GM12891 (cell line): Measurements from ENCODE around the gene KRT71.

ENCODE experiments used
- PAX5 ChIP-seq: IDR thresholded peaks from 2 replicates; pipeline ENCODE4 v1.6.1; 2011; ENCODE audit warnings: low read length, moderate library complexity, mild to moderate bottlenecking; ENCODE audit not compliant: insufficient read depth, severe bottlenecking
- POLR2A ChIP-seq: IDR thresholded peaks from 2 replicates; pipeline ENCODE4 v1.6.1; 2011; ENCODE audit warnings: low read depth, low read length, control low read depth
- POLR2AphosphoS5 ChIP-seq: IDR thresholded peaks from 2 replicates; pipeline ENCODE4 v1.6.1; 2011; ENCODE audit warnings: low read depth, low read length, control low read depth
- POU2F2 ChIP-seq: IDR thresholded peaks from 2 replicates; pipeline ENCODE4 v1.6.1; 2011; ENCODE audit warnings: low read depth, mild to moderate bottlenecking, control low read depth, low read length, moderate library complexity
- SPI1 ChIP-seq: IDR thresholded peaks from 2 replicates; pipeline ENCODE4 v1.6.1; 2011; ENCODE audit warnings: low read depth, low read length, control low read depth
- TAF1 ChIP-seq: IDR thresholded peaks from 2 replicates; pipeline ENCODE4 v1.6.1; 2011; ENCODE audit warnings: low read depth, low read length, control low read depth

DNA sequence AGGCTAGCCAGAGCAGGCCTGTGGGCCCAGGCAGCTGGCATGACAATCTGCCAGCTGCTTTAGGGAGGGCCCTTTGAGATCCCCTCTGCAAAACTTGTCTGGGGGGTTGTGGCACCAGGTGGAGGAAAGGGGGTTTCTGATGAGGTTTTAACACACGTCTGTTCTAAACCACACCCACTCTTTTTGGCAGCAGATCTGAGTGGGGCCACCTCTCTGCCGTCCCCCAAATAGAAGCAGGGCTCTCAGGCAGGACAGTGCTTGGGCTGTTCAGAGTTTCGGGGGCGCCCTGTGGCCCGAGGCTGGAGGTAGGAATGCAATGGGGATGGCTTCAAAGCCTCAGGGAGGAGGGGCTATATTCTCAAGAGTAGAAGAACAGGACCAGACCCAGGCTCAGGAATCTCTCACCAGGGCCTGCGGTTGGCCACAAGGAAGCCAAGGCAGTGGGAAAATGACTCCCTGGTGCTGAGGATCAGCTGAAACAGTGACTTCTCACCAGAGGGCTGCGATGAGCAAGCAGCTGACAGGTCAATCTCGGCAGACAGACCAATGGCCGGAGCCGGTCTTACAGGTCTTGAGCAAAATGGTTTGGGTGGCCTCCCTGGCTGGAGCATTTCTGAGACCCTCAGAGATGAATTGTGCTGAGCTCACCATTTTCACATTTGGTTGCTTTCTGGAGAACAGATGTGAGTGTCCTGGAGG is 31.2 kb downstream of the KRT71 start:
- TF ChIP-seq TAF1 (no peak), POLR2AphosphoS5 (no peak), SPI1 (no peak), POLR2A (no peak), PAX5 (no peak), POU2F2 (no peak)
